ENCODE results near the gene SAPCD2. TPM values are rescaled to one million over a fixed set of nuclear protein-coding genes. Genes with fewer than 3 reads are reported as not detected.

Gene SAPCD2
- total RNA-seq, 2 experiments from 2014 or later: 13.5 to 13.7 TPM

DNA sequence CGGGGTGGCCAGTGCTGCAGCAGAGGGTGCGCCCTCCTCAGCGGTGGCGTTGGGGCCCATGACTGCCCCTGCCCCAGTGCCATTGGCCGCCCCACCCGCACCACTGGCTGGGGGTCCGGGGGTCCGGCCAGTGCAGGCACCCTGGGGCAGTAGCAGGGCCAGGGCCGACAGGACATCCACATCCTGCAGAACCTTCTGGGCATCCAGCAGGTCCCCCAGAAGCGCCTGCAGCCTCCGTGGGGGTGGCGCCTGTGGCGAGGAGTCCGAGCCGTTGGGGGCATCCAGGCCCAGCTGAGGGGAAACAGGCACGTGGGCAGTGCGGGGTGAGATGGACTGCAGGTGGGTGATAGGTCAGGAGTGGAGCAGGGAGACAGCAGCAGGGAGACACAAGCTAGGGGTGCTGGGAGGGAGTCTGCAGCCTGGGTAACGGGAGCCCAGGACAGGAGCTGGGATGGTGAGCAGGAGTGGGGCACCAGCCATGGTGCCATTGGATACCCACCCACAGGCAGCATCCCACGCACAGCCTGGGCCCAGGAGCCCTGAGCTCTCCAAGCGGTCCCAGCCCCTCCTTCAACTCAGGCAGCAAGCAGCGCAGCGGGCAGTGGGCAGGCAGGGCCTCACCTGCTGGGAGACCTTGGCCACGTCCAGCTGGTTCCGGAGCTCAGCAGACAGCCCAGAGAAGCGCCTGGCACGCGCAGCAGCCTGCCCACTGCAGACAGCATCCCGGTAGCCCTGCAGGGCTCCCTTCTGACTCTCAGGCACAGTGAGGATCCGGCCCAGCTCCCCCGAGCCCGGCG, 49.4 kb downstream of the SAPCD2 start:
- intact Hi-C loops (cut with micrococcal nuclease): no loop called here
- ChIA-PET POLR2A (interaction anchor here (1.2 kb wide), 1 partner anchor 220 kb away, joined by 4 read pairs; the partner anchor contains the start of gene TUBB4B), CTCF (interaction anchor here (1.1 to 2.4 kb wide), 2 partner anchors 8 to 14 kb away, joined by 3 to 17 read pairs; no protein-coding TSS in a partner anchor)
- no peaks in the 10 kb centered on the region for H3K27me3 Mint-ChIP-seq
- H3K36me3 Mint-ChIP-seq (ENCODE audit: low read depth): no peaks in the 10 kb centered on the region
- DNase-seq: no peak
- no peak overlapping the region for H3K4me3 Mint-ChIP-seq
- no peaks in the 10 kb centered on the region for H3K9me3 Mint-ChIP-seq
- H3K27ac Mint-ChIP-seq: no peak overlapping the region
- ATAC-seq: no peak
- TF ChIP-seq, protein P1, sequence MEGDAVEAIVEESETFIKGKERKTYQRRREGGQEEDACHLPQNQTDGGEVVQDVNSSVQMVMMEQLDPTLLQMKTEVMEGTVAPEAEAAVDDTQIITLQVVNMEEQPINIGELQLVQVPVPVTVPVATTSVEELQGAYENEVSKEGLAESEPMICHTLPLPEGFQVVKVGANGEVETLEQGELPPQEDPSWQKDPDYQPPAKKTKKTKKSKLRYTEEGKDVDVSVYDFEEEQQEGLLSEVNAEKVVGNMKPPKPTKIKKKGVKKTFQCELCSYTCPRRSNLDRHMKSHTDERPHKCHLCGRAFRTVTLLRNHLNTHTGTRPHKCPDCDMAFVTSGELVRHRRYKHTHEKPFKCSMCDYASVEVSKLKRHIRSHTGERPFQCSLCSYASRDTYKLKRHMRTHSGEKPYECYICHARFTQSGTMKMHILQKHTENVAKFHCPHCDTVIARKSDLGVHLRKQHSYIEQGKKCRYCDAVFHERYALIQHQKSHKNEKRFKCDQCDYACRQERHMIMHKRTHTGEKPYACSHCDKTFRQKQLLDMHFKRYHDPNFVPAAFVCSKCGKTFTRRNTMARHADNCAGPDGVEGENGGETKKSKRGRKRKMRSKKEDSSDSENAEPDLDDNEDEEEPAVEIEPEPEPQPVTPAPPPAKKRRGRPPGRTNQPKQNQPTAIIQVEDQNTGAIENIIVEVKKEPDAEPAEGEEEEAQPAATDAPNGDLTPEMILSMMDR (IDR thresholded peaks at IDR 0.05): no peak
- H3K4me1 Mint-ChIP-seq (ENCODE audit: low read depth): no peaks in the 10 kb centered on the region

GRCh38 chr9:137019891-137020683, 50.3 kb downstream of the SAPCD2 start:
- no peak for ATAC-seq
- no peaks in the 10 kb centered on the region for H3K36me3 Mint-ChIP-seq (ENCODE audit: low read depth)
- CTCF ChIA-PET: interaction anchor here (1.1 to 1.2 kb wide), 2 partner anchors 9 to 15 kb away, joined by 3 to 6 read pairs; no protein-coding TSS in a partner anchor

DNA sequence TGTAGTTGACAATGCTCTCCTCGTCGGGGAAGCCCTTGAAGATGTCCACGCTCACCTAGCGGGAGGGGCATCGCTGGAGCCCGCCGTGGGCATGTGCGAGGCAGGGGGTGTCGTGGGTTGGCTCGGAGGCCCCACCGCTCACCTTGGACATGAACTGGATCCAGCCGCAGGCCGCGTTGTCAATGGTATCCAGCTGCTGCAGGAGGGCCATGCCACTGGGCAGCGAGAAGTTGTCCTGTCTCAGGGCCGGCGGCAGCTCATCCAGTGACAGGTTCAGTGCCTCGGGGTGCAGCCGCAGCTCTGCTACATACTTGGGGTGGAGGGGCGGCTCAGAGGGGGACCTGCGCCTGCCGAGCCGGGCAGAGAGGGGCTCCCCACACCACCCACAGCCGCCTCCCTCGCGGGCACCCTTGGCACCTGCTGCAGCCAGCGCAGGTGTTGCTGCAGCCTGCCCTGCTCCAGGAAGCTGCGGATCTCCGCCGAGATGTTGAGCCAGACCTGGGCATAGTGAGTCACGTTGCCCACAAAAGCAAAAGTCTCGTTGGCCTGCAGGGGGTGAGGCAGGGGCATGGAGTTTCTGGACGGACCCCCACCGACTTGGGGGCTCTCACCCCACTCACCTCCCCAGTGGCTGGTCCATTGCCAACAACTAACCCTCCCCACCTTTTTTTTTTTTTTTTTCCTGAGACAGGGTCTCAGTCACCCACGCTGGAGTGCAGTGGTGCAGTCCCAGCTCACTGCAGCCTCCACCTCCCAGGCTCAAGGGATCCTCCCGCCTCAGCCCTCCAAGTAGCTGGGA, 51.4 kb downstream of the SAPCD2 start:
- no peaks in the 10 kb centered on the region for H3K36me3 Mint-ChIP-seq (ENCODE audit: low read depth)
- no peaks in the 10 kb centered on the region for H3K9me3 Mint-ChIP-seq
- ATAC-seq (no peak), DNase-seq (no peak)
- H3K4me1 Mint-ChIP-seq (ENCODE audit: low read depth): no peaks in the 10 kb centered on the region
- intact Hi-C loops (cut with micrococcal nuclease): no loop called here
- ChIA-PET CTCF (interaction anchor here (0.7 to 1.2 kb wide), 2 partner anchors 16 to 49 kb away, joined by 3 to 6 read pairs; no protein-coding TSS in a partner anchor), POLR2A (interaction anchor here (1.1 kb wide), 1 partner anchor 26 kb away, joined by 3 read pairs; no protein-coding TSS in a partner anchor)
- TF ChIP-seq, protein P1 (IDR thresholded peaks at IDR 0.05): no peak
- no peaks in the 10 kb centered on the region for H3K27me3 Mint-ChIP-seq
- H3K4me3 Mint-ChIP-seq: no peak overlapping the region
- no peak overlapping the region for H3K27ac Mint-ChIP-seq

More at GRCh38 chr9:137019891-137020683, 50.3 kb downstream of the SAPCD2 start:
- POLR2A ChIA-PET: interaction anchor here (0.9 to 1.2 kb wide), 2 partner anchors 186 to 221 kb away, joined by 3 to 4 read pairs; partner anchors contain the start of gene TUBB4B
- intact Hi-C loops (cut with micrococcal nuclease): no loop called here
- Mint-ChIP-seq H3K4me1 (ENCODE audit: low read depth) (no peaks in the 10 kb centered on the region), H3K9me3 (no peaks in the 10 kb centered on the region), H3K27ac (no peak overlapping the region), H3K27me3 (no peaks in the 10 kb centered on the region), H3K4me3 (no peak overlapping the region)
- TF ChIP-seq, protein P1 (IDR thresholded peaks at IDR 0.05): no peak
- no peak for DNase-seq

DNA sequence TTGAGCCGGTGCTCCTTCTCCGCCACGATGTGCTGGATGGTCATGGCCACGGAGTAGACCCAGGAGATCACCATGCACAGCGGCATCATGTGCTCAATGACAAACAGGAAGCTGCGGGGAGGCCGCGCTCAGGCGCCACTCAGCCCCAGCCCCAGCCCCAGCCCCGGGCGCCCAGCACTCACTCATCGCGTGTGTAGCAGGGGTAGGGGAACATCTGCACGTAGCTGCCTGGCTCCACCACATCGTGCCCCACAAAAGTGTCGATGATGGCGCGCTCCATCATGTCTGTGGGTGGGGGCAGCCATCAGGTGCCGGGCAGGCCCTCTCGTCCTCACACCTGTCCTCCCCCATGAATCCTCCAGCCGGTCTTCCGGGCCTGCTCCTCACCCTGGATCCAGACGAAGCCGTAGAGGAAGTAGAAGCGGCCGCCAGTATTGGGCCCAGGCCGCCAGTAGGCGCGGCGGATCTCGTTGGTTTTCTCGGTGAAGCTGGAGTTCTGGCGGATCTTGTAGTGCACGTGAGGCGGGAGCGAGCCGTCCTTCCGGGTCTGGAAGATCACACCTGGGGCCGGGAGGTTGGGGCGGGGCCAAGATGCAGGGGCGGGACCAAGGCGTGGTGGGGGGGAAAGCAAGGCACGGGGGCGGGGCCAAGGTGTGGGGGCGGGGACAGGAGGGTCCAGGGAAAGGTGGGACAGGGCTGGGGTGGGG, 52.4 kb downstream of the SAPCD2 start:
- Mint-ChIP-seq H3K27me3 (no peaks in the 10 kb centered on the region), H3K36me3 (ENCODE audit: low read depth) (no peaks in the 10 kb centered on the region), H3K9me3 (no peaks in the 10 kb centered on the region), H3K4me1 (ENCODE audit: low read depth) (no peaks in the 10 kb centered on the region), H3K27ac (no peak overlapping the region), H3K4me3 (no peak overlapping the region)
- CTCF ChIA-PET: interaction anchor here (1.3 kb wide), 1 partner anchor 11 kb away, joined by 6 read pairs; no protein-coding TSS in a partner anchor
- POLR2A ChIA-PET: interaction anchor here (0.7 to 1.1 kb wide), 2 partner anchors 8 to 25 kb away, joined by 3 read pairs; no protein-coding TSS in a partner anchor
- intact Hi-C loops (cut with micrococcal nuclease): no loop called here
- TF ChIP-seq, protein P1 (IDR thresholded peaks at IDR 0.05): no peak
- ATAC-seq: no peak
- DNase-seq: no peak
